HL-60 (cell line): ENCODE measurements around the gene ARRB2.

Experiments
- DNase-seq, 2 experiments: peaks; one replicate each; pipeline ENCODE4 v3.0.0-alpha.2; 2010 to 2020; ENCODE audit warnings: low read depth in 1 of 2, low spot score in 1 of 2
- H3K27ac ChIP-seq: fragments of 250-450 bp; sonication (Bioruptor Pico); replicated peaks from 2 replicates; pipeline ENCODE4 v1.5.1; 2020; ENCODE audit warnings: mild to moderate bottlenecking, moderate library complexity
- H3K27me3 ChIP-seq: fragments of 250-450 bp; sonication (Bioruptor Pico); 2 replicates; pipeline ENCODE4 v1.5.1; 2021; ENCODE audit warnings: mild to moderate bottlenecking, moderate library complexity; ENCODE audit not compliant: insufficient read depth, poor library complexity, severe bottlenecking
- H3K4me3 ChIP-seq: replicated peaks from 2 replicates; pipeline ENCODE4 v1.5.1; 2011; ENCODE audit warnings: mild to moderate bottlenecking, control low read depth, low read length; ENCODE audit not compliant: insufficient read depth
- CTCF ChIP-seq: IDR thresholded peaks from one replicate; pipeline ENCODE4 v1.5.1; 2011; ENCODE audit warnings: low read length, control low read depth, inconsistent platforms; ENCODE audit not compliant: insufficient read depth
- GABPA ChIP-seq: IDR thresholded peaks from 2 replicates; pipeline ENCODE4 v1.6.1; 2012; ENCODE audit warnings: low read depth
- POLR2AphosphoS5 ChIP-seq: IDR thresholded peaks from 2 replicates; pipeline ENCODE4 v1.6.1; 2012; ENCODE audit warnings: low read depth
- REST ChIP-seq: IDR thresholded peaks from 2 replicates; pipeline ENCODE4 v1.6.1; 2012; ENCODE audit warnings: low read depth; ENCODE audit not compliant: insufficient replicate concordance
- SPI1 ChIP-seq: IDR thresholded peaks from 2 replicates; pipeline ENCODE4 v1.6.1; 2012; ENCODE audit warnings: low read depth, mild to moderate bottlenecking, borderline replicate concordance

Gene ARRB2

GRCh38 chr17:4742629-4743028 lies 32.2 kb downstream of the ARRB2 start:
- TF ChIP-seq CTCF (no peak), GABPA (no peak), POLR2AphosphoS5 (no peak), SPI1 (no peak), REST (no peak)
- no peak overlapping the region for H3K27ac ChIP-seq
- DNase-seq: no peak
- peaks cover 10% of the 10 kb centered on the region for H3K27me3 ChIP-seq
- H3K4me3 ChIP-seq: no peak overlapping the region

GRCh38 chr17:4743216-4743615 lies 32.8 kb downstream of the ARRB2 start:
- Histone ChIP-seq H3K4me3 (no peak overlapping the region), H3K27ac (no peak overlapping the region), H3K27me3 (peaks cover 10% of the 10 kb centered on the region)
- no peak for DNase-seq
- TF ChIP-seq SPI1 (no peak), POLR2AphosphoS5 (no peak)

- H3K27ac ChIP-seq: no peak overlapping the region
Measured at GRCh38 chr17:4743898-4744297, 33.5 kb downstream of the ARRB2 start.

More at GRCh38 chr17:4743898-4744297, 33.5 kb downstream of the ARRB2 start:
- no peak overlapping the region for H3K4me3 ChIP-seq
- H3K27me3 ChIP-seq: peaks cover 5% of the 10 kb centered on the region
- DNase-seq: no peak
- TF ChIP-seq CTCF (no peak), GABPA (no peak), SPI1 (no peak), REST (no peak), POLR2AphosphoS5 (no peak)
